Keratinocyte (primary cell): ENCODE data around the gene GGCX. TPM values are rescaled to one million over a fixed set of nuclear protein-coding genes. Genes with fewer than 3 reads are reported as not detected.

Experiments used
- DNase-seq: peaks from one replicate; pipeline ENCODE4 v3.0.0-alpha.2; 2011; ENCODE audit warnings: low read depth, missing footprints, low spot score
- FAIRE-seq: peaks from 2 replicates; lab custom pipeline; 2011; peaks lifted over from hg19 to GRCh38; lab: Jason Lieb, UNC
- H2AFZ ChIP-seq: 2 replicates; pipeline ENCODE4 v1.6.0; 2012; ENCODE audit warnings: low read length, control low read depth, inconsistent platforms; ENCODE audit not compliant: control insufficient read depth
- H3K27ac ChIP-seq: 2 replicates; pipeline ENCODE4 v1.5.1; 2011; ENCODE audit warnings: low read length; ENCODE audit not compliant: control insufficient read depth, insufficient read depth
- H3K27me3 ChIP-seq: 3 replicates; pipeline ENCODE4 v1.6.0; 2011; ENCODE audit warnings: low read length; ENCODE audit not compliant: control insufficient read depth, insufficient read depth; ENCODE audit errors: extremely low read depth
- H3K36me3 ChIP-seq, 2 experiments: 2 replicates in 1 of 2; 3 replicates in 1 of 2; pipeline ENCODE4 v1.5.1; 2011; ENCODE audit warnings: low read length in 2 of 2, mild to moderate bottlenecking in 1 of 2; ENCODE audit not compliant: control insufficient read depth in 2 of 2, insufficient read depth in 2 of 2; ENCODE audit errors: extremely low read depth in 1 of 2
- H3K4me1 ChIP-seq: 3 replicates; pipeline ENCODE4 v1.5.1; 2011; ENCODE audit warnings: low read length; ENCODE audit not compliant: control insufficient read depth, insufficient read depth; ENCODE audit errors: extremely low read depth
- H3K4me2 ChIP-seq: 3 replicates; pipeline ENCODE4 v1.6.0; 2011; ENCODE audit warnings: low read depth, low read length; ENCODE audit not compliant: control insufficient read depth, insufficient read depth; ENCODE audit errors: extremely low read depth
- H3K4me3 ChIP-seq, 3 experiments: fragments of 200-600 bp in 1 of 3; sonication (generic) in 1 of 3; 2 replicates in 2 of 3; 3 replicates in 1 of 3; pipeline ENCODE4 v1.5.1; 2011 to 2016; ENCODE audit warnings: low read length in 3 of 3, mild to moderate bottlenecking in 3 of 3, control low read depth in 2 of 3, inconsistent platforms in 1 of 3, low read depth in 1 of 3, mixed read lengths in 1 of 3, mixed run types in 1 of 3, moderate library complexity in 1 of 3; ENCODE audit not compliant: control insufficient read depth in 2 of 3, insufficient read depth in 2 of 3; ENCODE audit errors: extremely low read depth in 1 of 3
- H3K79me2 ChIP-seq: 2 replicates; pipeline ENCODE4 v1.6.0; 2012; ENCODE audit warnings: low read length; ENCODE audit not compliant: control insufficient read depth, insufficient read depth
- H3K9ac ChIP-seq: 3 replicates; pipeline ENCODE4 v1.6.0; 2011; ENCODE audit warnings: low read length; ENCODE audit not compliant: control insufficient read depth, insufficient read depth; ENCODE audit errors: extremely low read depth
- H3K9me1 ChIP-seq: 3 replicates; pipeline ENCODE4 v1.6.0; 2011; ENCODE audit warnings: low read length; ENCODE audit not compliant: control insufficient read depth, insufficient read depth; ENCODE audit errors: extremely low read depth
- H3K9me3 ChIP-seq: 2 replicates; pipeline ENCODE4 v1.5.1; 2012; ENCODE audit warnings: low read depth, low read length; ENCODE audit not compliant: control insufficient read depth
- H4K20me1 ChIP-seq: 3 replicates; pipeline ENCODE4 v1.6.0; 2011; ENCODE audit warnings: low read length; ENCODE audit not compliant: control insufficient read depth, insufficient read depth; ENCODE audit errors: extremely low read depth
- EZH2 ChIP-seq: IDR thresholded peaks from one replicate; pipeline ENCODE4 v1.6.1; 2012; ENCODE audit warnings: inconsistent platforms, mild to moderate bottlenecking, low read length, moderate library complexity
- dilution Hi-C: fragments of 300-500 bp; cut with MboI; formaldehyde crosslinking; loops from one replicate; pipeline ENCODE4 v1.7.0; 2020; ENCODE audit warnings: low sequenced_read_pairs; ENCODE audit not compliant: extremely low pct_ligation_motif_present
- polyA plus RNA-seq, 5 experiments: library from polyadenylated mRNA; depleted of rRNA in 3 of 5; stranded (reverse) in 3 of 5; stranded (forward) in 1 of 5; unstranded in 1 of 5; fragments of >200 nt; gene quantifications; 1 replicate in 1 of 5; 2 replicates in 3 of 5; 3 replicates in 1 of 5; pipeline versions ENCODE4 v1.2.1 to v1.2.3, GENCODE V29; 2011 to 2012; ENCODE audit warnings: missing spikeins in 2 of 5, low read depth in 1 of 5, low replicate concordance in 1 of 5
- TF ChIP-seq, protein P1 (sequence below), 3 experiments: IDR thresholded peaks in 1 of 3; conservative IDR thresholded peaks in 1 of 3; optimal IDR thresholded peaks in 1 of 3; 2 replicates in 2 of 3; 3 replicates in 1 of 3; pipeline versions ENCODE3 to v1.5.1; 2011; ENCODE audit warnings: low read length in 3 of 3, mild to moderate bottlenecking in 3 of 3, moderate library complexity in 2 of 3, control low read depth in 1 of 3, inconsistent platforms in 1 of 3; ENCODE audit not compliant: insufficient read depth in 2 of 3; ENCODE audit errors: extremely low read depth in 1 of 3

GGCX gene
- polyA plus RNA-seq, 1 donor (not counting 4 experiments of a cell fraction or from before 2014, with no cell fraction given) = 34.3 TPM

GRCh38 chr2:85506768-85507181, 54.5 kb downstream of the GGCX start:
- Histone ChIP-seq H3K9ac (no peak overlapping the region), H3K27ac (no peak overlapping the region), H3K9me3 (no peaks in the 10 kb centered on the region), H3K79me2 (no peaks in the 10 kb centered on the region), H3K4me2 (no peak overlapping the region), H4K20me1 (no peaks in the 10 kb centered on the region), H2AFZ (no peak overlapping the region), H3K27me3 (no peaks in the 10 kb centered on the region), H3K36me3 (no peaks in the 10 kb centered on the region), H3K4me1 (peaks cover 37% of the 10 kb centered on the region), H3K9me1 (no peaks in the 10 kb centered on the region), H3K4me3 (no peak overlapping the region)
- DNase-seq = no peak
- no peak for FAIRE-seq
- dilution Hi-C loops = no loop called here
- TF ChIP-seq EZH2 = no peak
- TF ChIP-seq, protein P1, sequence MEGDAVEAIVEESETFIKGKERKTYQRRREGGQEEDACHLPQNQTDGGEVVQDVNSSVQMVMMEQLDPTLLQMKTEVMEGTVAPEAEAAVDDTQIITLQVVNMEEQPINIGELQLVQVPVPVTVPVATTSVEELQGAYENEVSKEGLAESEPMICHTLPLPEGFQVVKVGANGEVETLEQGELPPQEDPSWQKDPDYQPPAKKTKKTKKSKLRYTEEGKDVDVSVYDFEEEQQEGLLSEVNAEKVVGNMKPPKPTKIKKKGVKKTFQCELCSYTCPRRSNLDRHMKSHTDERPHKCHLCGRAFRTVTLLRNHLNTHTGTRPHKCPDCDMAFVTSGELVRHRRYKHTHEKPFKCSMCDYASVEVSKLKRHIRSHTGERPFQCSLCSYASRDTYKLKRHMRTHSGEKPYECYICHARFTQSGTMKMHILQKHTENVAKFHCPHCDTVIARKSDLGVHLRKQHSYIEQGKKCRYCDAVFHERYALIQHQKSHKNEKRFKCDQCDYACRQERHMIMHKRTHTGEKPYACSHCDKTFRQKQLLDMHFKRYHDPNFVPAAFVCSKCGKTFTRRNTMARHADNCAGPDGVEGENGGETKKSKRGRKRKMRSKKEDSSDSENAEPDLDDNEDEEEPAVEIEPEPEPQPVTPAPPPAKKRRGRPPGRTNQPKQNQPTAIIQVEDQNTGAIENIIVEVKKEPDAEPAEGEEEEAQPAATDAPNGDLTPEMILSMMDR (optimal IDR thresholded peaks at IDR 0.05 in 1 of 3, IDR thresholded peaks at IDR 0.05 in 1 of 3, conservative IDR thresholded peaks at IDR 0.05 in 1 of 3; ENCODE audit: extremely low read depth in 1 of 3, insufficient read depth in 2 of 3, low read length in 3 of 3) = no peak

DNA sequence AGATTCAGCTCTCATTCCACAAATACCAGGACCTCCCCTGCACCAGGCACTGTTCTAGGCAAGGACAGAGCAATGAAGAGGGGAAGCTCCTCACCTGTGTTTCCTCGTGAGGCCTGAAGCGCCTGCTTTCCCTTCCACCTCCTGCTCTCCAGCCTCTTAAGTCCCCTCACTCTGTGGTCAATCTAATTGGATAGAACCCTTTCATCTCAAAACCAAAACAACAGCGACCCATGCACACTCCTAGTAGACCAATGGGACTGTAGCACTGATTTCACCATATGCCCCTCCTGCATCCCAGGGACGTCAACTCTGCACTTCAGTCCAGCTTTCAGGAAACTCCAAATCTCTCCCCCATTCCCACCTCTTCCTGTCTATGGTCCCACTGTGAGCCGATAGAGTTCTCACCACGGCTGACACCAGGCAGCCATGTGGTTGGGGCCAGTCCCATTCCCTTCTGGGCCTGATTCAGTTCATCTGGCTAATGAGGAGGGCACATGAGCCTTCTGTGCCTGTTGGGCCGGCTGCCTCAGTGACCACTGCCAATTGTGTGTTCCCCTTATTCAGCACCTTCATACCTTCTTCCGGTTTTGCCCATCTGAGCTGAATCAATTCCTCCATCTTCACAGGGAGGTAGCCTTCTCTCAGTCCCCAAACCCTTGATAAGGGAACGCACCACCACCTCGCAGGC, 55.6 kb downstream of the GGCX start:
- Histone ChIP-seq H3K27ac (peak overlapping the region; percentile 91), H3K9me3 (no peaks in the 10 kb centered on the region), H3K4me3 (no peak overlapping the region), H3K9me1 (no peaks in the 10 kb centered on the region), H3K9ac (peak overlapping the region; percentile 34), H3K27me3 (no peaks in the 10 kb centered on the region), H3K79me2 (no peaks in the 10 kb centered on the region), H3K4me2 (peak overlapping the region; percentile 31), H3K36me3 (no peaks in the 10 kb centered on the region), H2AFZ (no peak overlapping the region), H3K4me1 (peaks cover 37% of the 10 kb centered on the region), H4K20me1 (no peaks in the 10 kb centered on the region)
- FAIRE-seq = no peak
- TF ChIP-seq, protein P1 (optimal IDR thresholded peaks at IDR 0.05 in 1 of 3, IDR thresholded peaks at IDR 0.05 in 1 of 3, conservative IDR thresholded peaks at IDR 0.05 in 1 of 3; ENCODE audit: extremely low read depth in 1 of 3, insufficient read depth in 2 of 3, low read length in 3 of 3) = no peak
- no peak for TF ChIP-seq EZH2
- no peak for DNase-seq
- dilution Hi-C loops = no loop called here
